Stimulated activated CD4-positive, alpha-beta T cell treated with anti-CD3 and anti-CD28 coated beads, Interleukin-2, amount 100 ng/mL, for 48 hours (primary cell): Measurements from ENCODE around the gene CBFA2T3.
"Not testable (repeated sequence)": the region's sequence is repeated elsewhere in the genome, so short reads cannot be mapped to it uniquely, and the experiment has no call there.

Source experiments
- DNase-seq, 2 donors: peaks; one replicate each; pipeline ENCODE4 v3.0.0-alpha.2; 2020

The CBFA2T3 gene

DNA sequence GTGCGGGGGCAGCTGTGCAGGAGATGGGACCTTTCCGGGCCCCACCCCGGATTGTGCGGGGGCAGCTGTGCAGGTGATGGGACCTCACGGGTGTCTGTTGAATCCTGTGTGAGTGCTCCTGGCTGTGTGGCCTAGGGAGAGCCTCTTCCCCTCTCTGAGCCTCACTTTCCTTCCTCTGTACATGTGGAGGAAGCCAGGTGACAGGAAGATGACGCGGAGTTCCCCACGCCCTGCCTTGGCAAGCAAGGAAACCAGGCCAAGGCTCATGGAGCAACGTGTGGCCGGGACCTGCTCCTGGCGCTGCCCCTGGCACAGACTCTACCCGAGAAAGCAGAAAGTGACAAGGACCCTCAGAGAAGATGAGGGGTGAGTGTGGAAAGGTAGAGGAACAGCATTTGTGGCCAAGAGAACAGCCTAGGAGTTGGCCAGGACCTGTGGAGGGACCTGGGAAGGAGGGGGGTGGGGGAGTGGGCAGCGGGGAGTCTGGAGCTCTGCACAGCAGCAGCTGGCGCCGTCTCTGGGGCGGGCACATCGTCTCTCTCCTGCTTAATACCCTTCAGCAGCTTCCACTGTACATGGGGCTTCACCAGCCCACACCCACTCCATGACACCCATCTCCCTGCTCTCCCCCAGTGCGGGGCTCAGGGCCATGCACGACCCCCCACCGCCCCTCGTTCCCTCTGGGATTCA lies 72.2 kb downstream of the CBFA2T3 start:
- DNase-seq = no peak

DNA sequence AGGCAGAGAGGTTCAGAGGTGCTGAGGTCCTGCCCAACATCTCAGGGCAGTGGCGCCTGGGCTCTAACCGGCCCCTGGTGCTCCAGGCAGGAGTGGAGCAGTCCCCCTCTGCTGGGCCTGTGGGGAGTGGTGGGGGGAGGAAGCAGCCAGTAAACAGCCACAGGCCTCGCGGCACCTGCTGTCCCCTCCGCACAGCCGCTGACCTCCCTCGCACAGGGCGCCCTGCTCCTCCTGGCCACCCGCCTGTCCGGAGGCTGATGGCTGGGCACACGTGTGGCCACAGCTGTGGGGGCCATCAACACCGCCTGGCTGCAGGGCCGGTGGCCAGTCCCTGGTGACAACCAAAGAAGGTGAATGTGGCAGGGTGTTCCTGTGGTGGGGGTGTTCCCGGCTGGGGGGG lies 73.7 kb downstream of the CBFA2T3 start:
- no peak for DNase-seq

DNA sequence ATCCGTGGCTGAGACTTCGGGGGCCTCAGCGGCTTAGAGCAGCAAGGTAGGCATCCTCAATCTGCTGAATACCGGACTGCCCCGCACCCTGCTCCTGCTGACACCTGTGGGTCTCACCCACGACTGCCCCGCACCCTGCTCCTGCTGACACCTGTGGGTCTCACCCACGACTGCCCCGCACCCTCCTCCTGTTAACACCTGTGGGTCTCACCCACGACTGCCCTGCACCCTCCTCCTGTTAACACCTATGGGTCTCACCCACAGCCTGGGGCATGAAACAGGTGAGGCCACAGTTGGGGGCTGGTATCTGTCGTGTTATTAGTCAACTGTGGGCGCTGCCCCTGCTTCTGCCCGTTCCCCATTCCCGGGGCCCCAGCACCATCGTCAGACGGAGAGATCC lies 74.3 kb downstream of the CBFA2T3 start:
- no peak for DNase-seq

DNA sequence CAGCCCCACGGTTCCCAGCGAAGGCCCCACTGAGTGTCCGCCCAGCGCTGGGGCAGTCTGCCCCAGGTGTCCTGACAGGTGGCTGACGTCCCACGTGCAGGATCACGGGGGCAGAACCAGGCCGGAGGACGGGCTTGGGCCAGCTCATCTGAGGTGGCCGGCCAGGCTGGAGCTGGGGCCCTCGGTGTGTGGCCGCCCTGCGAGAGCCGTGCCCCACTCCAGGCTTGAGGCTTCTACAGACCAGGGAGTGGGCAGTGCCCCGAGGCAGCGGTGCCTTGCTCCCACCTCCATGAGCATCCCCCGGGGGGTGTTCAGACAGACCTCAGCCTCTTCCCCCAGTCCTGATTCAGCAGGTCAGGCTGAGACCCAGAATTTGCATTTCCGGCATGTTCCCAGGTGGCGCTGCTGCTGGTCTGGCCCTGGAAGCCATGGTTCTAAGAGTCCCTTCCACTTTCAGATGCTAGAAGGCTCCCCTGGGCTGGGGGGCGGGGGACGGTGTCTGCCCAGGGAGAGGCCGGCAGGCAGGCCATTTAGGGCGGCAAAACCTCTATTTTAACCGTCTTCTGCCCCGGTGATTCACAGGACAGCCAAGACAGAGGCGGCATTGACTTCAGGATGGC lies 75.2 kb downstream of the CBFA2T3 start:
- no peak for DNase-seq

DNA sequence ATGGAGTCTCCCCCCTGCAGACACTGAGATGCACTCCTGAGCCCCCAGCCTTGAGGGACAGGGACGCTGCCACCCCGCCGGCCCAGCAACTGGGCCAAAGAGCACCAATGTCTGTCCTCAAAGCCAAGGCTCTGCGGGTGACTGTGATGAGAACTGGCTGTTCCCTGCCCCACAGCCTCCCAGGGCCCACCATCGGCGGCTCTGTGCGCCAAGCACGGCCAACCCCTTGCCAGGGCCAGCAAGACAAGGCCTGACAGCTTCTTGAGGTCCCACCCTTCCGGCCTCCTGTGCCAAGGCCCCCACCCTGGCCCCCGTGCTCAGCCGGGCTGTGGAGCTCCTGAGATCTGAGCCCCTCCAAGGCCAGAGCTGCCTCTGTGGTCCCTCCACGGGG lies 76.3 kb downstream of the CBFA2T3 start:
- no peak for DNase-seq

DNA sequence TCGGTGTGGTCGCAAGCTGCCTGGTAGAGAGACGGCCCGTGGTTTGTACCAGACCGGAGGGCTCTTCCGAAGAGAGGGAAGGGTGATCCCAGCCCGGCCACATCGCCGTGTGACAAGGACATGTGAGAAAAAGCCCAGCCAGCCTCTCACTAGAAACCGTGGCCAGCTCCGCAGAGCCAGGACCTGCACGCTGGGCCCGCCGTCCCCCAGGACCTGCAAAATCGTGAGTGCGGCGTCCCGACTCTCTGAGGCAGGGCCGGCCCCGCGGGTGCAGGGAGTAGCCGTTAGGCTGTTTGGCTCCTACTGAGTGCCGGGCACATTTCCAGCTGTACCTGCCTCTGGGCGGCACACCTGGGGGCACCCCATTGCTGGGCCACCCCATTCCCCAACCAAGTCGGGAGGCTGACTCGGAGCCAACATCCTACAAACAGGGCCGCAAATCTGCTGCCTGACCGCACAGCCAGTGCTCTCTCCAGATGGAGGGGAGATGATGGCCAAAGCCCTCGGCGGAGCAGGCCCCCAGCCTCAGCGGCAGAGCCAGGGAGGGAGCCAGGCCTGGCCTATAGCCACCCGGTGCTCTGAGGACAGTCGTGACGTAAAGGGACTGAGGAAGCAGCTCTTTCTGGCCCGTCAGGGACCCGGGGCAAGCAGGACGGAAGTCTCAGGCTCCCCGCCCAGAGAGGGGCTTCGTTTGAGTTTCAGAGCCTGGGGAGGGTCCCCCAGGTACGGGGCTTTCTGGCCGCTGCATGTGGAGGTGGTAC lies 76.9 kb downstream of the CBFA2T3 start:
- no peak for DNase-seq

DNA sequence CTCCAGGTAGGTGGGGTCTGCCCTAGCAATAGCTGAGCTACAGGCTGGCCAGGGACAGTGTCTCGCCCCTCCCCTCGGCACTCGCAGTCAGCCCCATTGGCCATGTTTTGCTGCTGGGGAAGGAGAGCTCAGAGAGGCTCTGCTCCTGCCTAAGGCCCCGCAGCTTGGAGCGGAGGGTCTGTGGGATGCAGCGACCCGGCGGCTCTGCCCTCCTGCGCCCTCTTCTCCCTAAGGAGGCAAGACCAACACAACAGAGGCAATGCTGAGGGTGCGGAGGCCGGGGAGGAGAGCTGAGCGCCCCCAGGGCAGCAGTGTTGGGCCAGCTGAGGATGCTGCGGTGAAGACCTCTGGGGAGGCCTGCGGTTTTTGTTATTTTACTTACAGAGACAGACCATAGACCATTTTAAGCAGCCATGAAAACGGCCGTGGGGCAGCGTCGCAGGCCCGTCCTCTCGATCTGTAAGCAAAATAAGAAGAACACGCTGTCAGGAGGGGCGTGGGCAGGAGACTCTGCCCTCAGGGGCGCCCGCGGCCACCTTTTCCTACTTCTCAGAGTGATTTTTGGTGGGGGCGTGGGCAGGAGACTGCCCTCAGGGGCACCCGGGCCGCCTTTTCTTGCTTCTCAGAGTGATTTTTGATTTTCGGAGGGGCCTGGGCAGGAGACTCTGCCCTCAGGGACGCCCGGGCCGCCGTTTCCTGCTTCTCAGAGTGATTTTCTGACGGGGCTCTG lies 79.1 kb downstream of the CBFA2T3 start:
- no peak for DNase-seq

DNA sequence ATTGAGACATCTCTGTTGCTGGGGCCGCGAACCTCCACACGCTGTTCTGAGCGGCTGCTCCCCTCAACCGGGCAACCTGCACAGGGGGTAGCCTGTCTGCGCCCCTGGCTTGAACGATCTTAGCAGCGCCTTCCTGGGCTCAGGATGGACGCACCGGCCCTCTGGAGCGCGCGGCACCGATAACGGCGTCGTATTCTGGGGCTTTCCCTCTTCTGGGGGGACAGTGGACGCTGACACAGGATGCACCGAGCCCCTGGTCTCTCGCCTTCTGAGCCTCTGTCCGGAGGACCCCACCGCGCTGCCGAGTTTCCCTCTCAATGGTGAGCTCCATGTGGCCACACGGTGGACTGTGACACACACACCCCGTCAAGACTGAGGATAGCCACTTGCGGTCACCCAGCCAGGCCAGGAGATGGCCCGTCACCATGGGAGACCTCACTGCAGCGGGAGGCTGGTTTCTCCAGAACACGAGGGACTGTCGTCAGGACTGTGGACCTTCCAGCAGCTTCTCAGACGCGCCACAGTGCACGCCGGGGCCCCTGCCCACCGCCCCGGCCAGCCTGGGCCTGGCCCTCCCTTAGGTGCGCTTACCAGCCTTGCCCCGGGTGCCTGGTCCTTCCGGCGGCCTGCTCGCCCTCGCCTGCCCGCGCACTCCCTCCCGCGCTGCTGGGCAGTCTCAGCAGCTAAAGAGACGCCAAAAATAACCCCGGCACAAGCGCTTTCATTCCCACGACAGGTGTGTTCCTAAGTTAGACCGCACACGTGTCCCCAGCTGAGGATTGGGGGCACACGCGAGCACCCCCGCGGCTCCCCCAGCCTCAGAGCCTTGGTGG lies 80.6 kb downstream of the CBFA2T3 start:
- no peak for DNase-seq

DNA sequence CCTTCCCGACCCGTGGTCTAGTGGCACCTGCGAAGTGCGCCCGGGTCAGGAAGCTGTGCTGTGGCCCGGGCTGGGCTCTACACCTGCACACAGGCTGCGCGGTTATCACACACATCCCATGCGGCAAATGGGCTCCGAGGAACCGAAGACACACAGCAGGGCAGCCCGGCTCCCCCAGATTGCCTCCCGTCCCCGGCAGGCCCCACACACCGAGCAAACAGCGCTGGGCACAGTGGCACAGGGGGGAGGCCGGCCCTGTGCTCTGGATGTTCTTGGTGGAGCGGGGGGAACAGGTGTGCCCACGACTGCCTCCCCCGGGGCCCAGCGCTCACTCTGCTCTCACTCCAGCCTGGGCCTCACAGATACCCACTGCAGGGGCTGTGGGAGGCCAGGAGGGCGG lies 81.7 kb downstream of the CBFA2T3 start:
- DNase-seq = no peak

DNA sequence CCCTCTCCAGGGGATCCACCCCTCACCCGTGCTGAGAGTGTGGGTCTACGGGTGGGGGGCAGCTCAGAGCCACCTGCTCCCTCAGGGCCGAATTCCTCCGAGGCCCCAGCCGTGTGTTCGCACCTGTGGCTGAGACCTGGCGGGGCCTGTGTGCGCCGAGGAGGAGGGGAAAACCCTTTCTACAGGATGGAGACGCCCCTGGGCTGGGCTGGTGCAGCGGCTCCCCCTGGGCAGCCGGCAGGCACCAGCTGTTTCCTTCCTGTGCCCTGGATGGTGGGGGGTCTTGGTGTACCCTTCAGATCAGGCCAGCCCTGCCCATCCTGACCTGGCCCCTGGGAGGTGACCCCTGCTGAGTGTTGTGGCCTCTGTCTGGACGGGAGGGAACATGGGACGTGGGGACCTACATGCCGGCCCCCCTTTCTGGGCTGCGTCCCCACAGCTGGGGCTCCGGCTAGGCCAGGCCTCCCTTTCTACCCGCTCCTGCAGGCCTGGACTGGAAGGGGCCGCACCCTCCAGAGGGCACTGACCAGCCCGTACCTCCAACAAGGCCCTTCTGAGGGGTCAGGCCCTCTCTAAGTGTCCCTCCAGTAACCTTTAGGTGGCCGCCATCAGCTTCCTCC lies 82.2 kb downstream of the CBFA2T3 start:
- DNase-seq = no peak

DNA sequence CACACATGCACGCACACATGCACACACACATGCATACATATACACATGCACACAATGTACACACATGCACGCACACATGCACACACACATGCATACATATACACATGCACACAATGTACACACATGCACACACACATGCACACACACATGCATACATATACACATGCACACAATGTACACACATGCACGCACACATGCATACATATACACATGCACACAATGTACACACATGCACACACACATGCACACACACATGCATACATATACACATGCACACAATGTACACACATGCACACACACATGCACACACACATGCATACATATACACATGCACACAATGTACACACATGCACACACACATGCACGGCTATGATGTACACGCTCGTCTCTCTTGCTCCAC lies 82.7 kb downstream of the CBFA2T3 start:
- not testable (repeated sequence) for DNase-seq

DNA sequence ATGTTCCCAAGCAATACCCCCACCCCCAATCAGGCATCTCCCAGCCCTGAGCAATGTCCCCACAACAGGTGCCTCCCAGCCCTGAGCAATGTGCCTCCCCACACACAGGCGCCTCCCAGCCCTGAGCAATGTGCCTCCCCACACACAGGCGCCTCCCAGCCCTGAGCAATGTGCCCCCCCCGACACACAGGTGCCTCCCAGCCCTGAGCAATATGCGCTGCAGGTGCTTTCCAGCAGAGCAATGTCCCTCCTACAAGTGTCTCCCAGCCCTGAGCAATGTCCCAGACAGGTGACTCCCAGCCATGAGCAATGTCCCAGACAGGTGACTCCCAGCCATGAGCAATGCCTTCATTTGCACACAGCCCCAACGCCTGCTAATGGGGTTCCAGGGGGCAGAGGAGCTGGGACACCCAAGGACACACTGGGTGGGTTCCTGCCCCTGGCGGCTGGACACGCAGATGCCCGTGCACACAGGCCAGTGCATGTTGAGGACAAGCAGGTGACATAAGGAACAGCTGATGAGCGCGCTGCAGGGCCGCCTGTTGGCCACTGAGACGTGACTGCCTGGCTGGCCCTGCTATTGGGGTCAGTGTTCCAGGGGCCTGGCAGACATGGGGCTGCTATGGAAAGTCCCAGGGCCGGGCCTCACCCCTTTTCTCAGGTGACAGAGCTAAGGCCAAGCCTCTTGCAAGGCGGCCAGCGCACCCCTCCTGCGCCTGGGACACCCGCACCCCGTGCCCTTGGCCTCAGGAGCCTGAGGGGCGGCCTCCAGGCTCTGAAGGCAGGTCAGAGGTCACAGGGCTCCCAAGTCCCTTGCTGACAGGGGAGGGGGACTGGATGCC lies 83.7 kb downstream of the CBFA2T3 start:
- no peak for DNase-seq

DNA sequence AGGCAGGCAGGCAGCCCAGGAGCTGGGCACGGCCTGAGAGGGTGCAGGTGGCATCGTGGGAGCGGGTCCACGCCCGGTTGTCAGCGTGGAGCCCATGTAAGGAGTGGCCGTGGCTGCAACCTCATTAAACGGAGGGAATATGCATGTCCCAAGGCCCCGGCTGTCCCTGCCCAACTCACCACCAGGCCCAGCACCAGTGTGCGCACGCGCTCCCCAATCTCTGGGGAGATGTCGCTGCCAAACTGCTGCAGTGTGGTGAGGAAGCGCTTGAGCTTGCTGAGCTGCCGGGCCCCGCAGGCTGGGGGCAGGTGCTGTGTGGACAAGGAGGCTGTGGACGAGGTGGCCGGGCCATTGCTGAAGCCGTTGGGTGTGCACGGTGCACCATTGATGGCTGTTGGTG lies 84.9 kb downstream of the CBFA2T3 start:
- no peak for DNase-seq

DNA sequence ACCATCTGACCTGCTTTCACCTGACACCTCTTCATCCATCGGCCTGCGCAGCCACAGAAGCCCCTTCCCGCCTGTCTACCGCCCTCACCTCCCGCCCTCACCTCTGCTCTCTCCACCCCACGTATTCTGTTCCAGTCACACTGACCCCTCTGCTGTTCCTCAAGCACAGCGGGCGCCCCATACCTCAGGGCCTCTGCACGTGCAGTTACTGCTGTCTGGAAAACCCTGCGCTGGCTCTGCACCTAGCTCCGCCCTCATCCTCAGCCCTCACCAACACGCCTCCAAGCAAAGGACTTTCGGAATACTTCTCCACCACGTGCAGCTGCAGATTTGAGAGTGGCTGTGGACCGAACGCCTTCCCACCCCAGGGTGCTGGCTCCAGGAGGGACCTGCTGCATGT lies 85.9 kb downstream of the CBFA2T3 start:
- DNase-seq = no peak

DNA sequence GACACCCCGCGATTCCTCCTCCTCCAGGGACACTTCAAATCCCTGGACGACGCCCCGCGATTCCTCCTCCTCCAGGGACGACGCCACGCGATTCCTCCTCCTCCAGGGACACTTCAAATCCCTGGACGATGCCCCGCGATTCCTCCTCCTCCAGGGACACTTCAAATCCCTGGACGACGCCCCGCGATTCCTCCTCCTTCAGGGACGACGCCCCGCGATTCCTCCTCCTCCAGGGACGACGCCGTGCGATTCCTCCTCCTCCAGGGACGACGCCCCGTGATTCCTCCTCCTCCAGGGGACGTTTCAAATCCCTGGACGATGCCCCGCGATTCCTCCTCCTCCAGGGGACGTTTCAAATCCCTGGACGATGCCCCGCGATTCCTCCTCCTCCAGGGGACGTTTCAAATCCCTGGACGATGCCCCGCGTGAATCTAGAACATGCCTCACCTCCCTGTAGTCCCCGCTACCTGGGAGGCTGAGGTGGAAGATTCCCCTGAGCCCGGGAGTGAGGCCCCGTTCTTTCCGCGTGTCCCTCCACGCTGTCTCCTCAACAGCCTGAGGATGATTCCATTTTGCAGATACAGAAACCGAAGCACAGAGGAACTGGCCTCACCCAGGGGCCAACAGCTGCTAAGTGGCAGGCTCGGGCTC lies 87.2 kb downstream of the CBFA2T3 start:
- not testable (repeated sequence) for DNase-seq

DNA sequence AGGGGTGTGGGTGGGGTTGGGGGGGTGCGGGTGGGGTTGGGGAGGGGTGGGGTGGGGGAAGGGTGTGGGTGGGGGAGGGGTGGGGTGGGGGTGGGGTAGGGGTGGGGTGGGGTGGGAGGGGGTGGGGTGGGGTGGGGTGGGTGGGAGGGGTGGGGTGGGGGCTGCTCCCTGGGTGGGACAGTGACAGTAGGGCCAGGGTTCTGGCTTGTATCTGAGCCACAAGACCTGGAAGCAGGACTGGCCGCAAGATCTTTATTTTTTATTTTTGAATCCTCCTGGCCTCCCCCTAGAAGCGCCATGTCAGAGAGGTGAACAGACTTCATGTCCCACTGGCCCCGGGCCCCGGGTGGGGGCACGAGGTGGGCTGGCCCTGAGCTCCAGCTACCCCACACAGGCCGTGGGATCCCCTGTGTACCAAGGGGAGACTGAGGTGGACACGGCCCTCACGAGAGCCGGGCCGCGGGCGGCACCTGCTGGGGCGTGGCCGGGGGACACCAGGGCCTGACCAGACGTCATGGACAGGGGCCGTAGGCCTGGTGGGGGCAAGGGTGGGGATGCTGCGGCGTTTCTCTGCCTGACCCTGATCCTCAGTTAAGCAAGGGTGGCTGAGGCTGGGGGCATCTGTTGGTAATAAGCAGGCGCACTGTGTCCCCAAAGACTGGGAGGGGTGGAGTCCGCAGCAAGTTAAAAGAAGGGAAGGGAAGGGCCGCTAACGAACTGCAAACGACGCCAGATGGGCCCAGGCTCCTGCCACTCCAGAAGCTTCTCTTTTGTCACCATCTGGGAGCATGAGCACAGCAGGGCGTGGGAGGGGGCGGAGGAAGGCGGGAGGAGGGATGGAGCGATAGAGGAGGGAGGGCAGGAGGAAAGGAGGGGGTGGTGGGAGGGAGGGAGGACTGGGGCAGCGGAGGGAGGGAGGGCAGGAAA lies 88.3 kb downstream of the CBFA2T3 start:
- no peak for DNase-seq

DNA sequence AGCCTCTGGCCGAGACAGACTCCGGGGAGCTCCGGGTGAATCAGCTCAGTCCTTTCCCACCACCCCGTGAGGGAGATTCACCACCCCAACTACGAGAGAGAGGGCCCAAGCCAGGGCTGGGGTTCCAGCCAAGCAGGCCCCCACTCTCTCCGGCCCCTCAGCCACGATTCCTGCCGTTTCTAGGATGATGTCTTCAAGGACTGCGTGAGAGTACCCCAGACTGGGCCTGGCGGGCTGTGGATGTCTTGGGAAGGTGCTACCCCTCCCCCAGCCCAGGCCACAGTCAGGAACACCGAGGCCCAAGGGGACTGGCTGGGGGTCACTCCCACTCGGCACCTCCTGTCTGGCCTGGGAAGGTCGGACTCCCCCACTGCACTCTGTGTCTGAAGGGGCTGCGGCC lies 89.0 kb downstream of the CBFA2T3 start:
- DNase-seq = no peak

DNA sequence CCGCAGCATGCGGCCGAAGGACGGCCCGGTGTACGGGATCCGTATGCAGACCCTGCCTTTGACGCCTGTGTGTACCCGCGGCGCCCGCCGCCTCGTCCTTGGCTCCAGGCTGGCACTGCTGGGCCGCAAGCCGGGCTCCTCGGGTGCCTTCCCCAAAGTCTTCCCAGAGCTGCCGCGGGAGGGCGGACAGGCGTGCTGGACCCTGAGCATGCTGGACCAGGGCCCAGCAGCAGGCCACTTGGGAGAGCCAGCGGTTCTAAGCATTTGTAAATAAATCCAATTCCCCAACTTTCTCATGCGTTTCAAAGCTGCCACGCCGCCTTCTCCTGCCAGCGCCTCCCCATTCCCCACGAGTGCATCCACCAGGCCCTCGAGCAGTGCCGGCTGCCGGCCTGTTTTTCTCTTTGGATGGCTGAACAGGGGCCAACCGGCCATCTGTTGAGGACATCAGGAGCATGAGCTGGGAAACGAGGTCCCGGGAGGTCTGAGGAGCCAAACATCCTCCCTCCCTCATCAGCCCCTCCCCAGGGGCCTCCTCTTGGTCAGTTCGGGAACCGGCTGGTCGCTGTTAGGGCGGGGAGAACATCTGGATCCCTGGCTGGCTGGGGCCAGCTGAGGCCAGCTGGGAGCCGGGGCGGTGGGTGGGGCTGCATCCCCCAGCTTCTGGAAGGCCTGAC lies 90.0 kb downstream of the CBFA2T3 start:
- no peak for DNase-seq

DNA sequence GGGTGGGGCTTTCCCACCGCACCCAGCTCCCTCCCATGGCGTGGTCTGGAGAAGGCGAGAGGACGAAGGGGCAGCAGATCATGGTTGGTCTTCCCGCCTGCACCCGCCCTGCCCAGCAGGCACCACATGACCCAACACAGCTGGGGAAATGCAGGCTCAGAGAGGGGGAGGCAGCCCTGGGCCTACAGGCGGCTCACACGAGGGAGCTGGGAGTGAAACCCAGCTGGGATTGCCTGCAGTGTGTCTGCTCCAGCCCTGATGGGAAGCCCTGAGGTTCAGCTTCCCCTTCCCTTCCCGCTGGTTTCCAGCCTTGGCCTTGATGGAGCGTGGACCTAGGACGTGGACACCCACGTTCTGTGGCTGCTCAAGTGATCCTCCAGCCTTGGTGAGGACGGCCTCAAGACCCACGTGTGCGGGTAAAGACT lies 90.6 kb downstream of the CBFA2T3 start:
- no peak for DNase-seq
